RWPE2 (cell line): ENCODE results near the gene DSCAML1.

Experiments used
- ATAC-seq: fragments of 200-7000 bp; cut with Tn5 transposase; 3 replicates; pipeline ENCODE4 v1.9.1; 2021; ENCODE audit warnings: low read depth
- DNase-seq: peaks from one replicate; pipeline ENCODE4 v3.0.0-alpha.2; 2020; ENCODE audit warnings: low spot score
- H3K27ac ChIP-seq: fragments of 450-650 bp; 2 replicates; pipeline ENCODE4 v1.5.1; 2017; ENCODE audit warnings: mild to moderate bottlenecking; ENCODE audit not compliant: poor library complexity, severe bottlenecking
- H3K27me3 ChIP-seq: fragments of 250-450 bp; sonication (Bioruptor Pico); 2 replicates; pipeline ENCODE4 v1.5.1; 2021; ENCODE audit warnings: mild to moderate bottlenecking, moderate library complexity; ENCODE audit not compliant: insufficient read depth, poor library complexity, severe bottlenecking
- H3K36me3 ChIP-seq: fragments of 250-450 bp; sonication (Bioruptor Pico); 2 replicates; pipeline ENCODE4 v1.5.1; 2020; ENCODE audit warnings: low read depth, mild to moderate bottlenecking, moderate library complexity
- H3K4me1 ChIP-seq: fragments of 250-450 bp; sonication (Bioruptor Pico); 2 replicates; pipeline ENCODE4 v1.5.1; 2021; ENCODE audit warnings: mild to moderate bottlenecking, moderate library complexity; ENCODE audit not compliant: insufficient read depth, poor library complexity, severe bottlenecking
- H3K4me3 ChIP-seq: fragments of 250-450 bp; sonication (Bioruptor Pico); 2 replicates; pipeline ENCODE4 v1.5.1; 2021; ENCODE audit warnings: mild to moderate bottlenecking, moderate library complexity; ENCODE audit not compliant: severe bottlenecking
- H3K9me3 ChIP-seq: fragments of 250-450 bp; sonication (Bioruptor Pico); 2 replicates; pipeline ENCODE4 v1.5.1; 2021; ENCODE audit warnings: mild to moderate bottlenecking, moderate library complexity; ENCODE audit not compliant: severe bottlenecking
- CTCF ChIP-seq: fragments of 450-650 bp; IDR thresholded peaks from one replicate; pipeline ENCODE4 v1.5.1; 2017; ENCODE audit warnings: mild to moderate bottlenecking, moderate library complexity; ENCODE audit not compliant: poor library complexity, severe bottlenecking

The DSCAML1 gene

GRCh38 chr11:117603932-117604331 lies 193.1 kb downstream of the DSCAML1 start:
- Histone ChIP-seq H3K9me3 (no peaks in the 10 kb centered on the region), H3K27me3 (peaks cover 4% of the 10 kb centered on the region), H3K36me3 (no peaks in the 10 kb centered on the region), H3K27ac (no peak overlapping the region), H3K4me1 (no peaks in the 10 kb centered on the region), H3K4me3 (no peak overlapping the region)
- DNase-seq (no peak), ATAC-seq (no peak)
- no peak for TF ChIP-seq CTCF

GRCh38 chr11:117601006-117601708 lies 195.9 kb downstream of the DSCAML1 start:
- Histone ChIP-seq H3K9me3 (no peaks in the 10 kb centered on the region), H3K27ac (no peak overlapping the region), H3K4me1 (no peaks in the 10 kb centered on the region), H3K4me3 (no peak overlapping the region), H3K36me3 (no peaks in the 10 kb centered on the region), H3K27me3 (peaks cover 4% of the 10 kb centered on the region)
- no peak for TF ChIP-seq CTCF
- no peak for ATAC-seq
- DNase-seq = no peak

GRCh38 chr11:117600234-117600783 lies 196.7 kb downstream of the DSCAML1 start:
- TF ChIP-seq CTCF = no peak
- no peaks in the 10 kb centered on the region for H3K9me3 ChIP-seq
- H3K4me1 ChIP-seq = no peaks in the 10 kb centered on the region
- H3K4me3 ChIP-seq = no peak overlapping the region
- H3K27me3 ChIP-seq = peaks cover 4% of the 10 kb centered on the region
- DNase-seq = no peak
- no peaks in the 10 kb centered on the region for H3K36me3 ChIP-seq
- no peak for ATAC-seq
- H3K27ac ChIP-seq = no peak overlapping the region

GRCh38 chr11:117597071-117597470 lies 199.9 kb downstream of the DSCAML1 start:
- H3K27ac ChIP-seq = no peak overlapping the region
- peaks cover 7% of the 10 kb centered on the region for H3K27me3 ChIP-seq
- H3K4me1 ChIP-seq = no peaks in the 10 kb centered on the region
- no peaks in the 10 kb centered on the region for H3K36me3 ChIP-seq
- no peak for DNase-seq
- TF ChIP-seq CTCF = no peak
- no peak for ATAC-seq
- no peaks in the 10 kb centered on the region for H3K9me3 ChIP-seq
- H3K4me3 ChIP-seq = no peak overlapping the region

GRCh38 chr11:117595440-117595839 lies 201.6 kb downstream of the DSCAML1 start:
- Histone ChIP-seq H3K4me1 (no peaks in the 10 kb centered on the region), H3K4me3 (no peak overlapping the region), H3K27me3 (peaks cover 7% of the 10 kb centered on the region), H3K36me3 (no peaks in the 10 kb centered on the region), H3K9me3 (no peaks in the 10 kb centered on the region), H3K27ac (no peak overlapping the region)
- no peak for ATAC-seq
- DNase-seq = no peak
- no peak for TF ChIP-seq CTCF
